Right lobe of liver (tissue), 6 donors: ENCODE data around the gene PCTP. TPM values are rescaled to one million over a fixed set of nuclear protein-coding genes. Genes with fewer than 3 reads are reported as not detected.

Experiments
- ATAC-seq, 4 donors: fragments of 200-7000 bp; cut with Tn5 transposase; one replicate each; pipeline ENCODE4 v1.9.1; 2020; ENCODE audit warnings: mild to moderate bottlenecking in 4 of 4, moderate library complexity in 4 of 4
- DNase-seq, 3 donors: peaks; one replicate each; pipeline ENCODE4 v3.0.0-alpha.2; 2020
- H3K27ac ChIP-seq, 3 donors: fragments of 200-600 bp; one replicate each; pipeline ENCODE4 v1.8.0; 2022
- H3K27me3 ChIP-seq, 2 donors: fragments of 200-600 bp; one replicate each; pipeline ENCODE4 v1.8.0; 2022
- H3K36me3 ChIP-seq, 4 donors: fragments of 200-600 bp; sonication (generic) in 1 of 4; one replicate each; pipeline versions ENCODE4 v1.5.1 to v1.8.0; 2017 to 2022; ENCODE audit warnings: control low read depth in 1 of 4
- H3K4me1 ChIP-seq, 4 donors: fragments of 200-600 bp; sonication (generic) in 1 of 4; one replicate each; pipeline versions ENCODE4 v1.5.1 to v1.8.0; 2017 to 2022; ENCODE audit warnings: control low read depth in 1 of 4
- H3K4me3 ChIP-seq, 3 donors: fragments of 200-600 bp; one replicate each; pipeline ENCODE4 v1.8.0; 2022
- H3K9me3 ChIP-seq, 4 donors: fragments of 200-600 bp; sonication (generic) in 1 of 4; one replicate each; pipeline versions ENCODE4 v1.5.1 to v1.8.0; 2017 to 2022; ENCODE audit warnings: control low read depth in 1 of 4
- CTCF ChIP-seq, 4 donors: fragments of 200-600 bp in 3 of 4; fragments of 450-650 bp in 1 of 4; IDR thresholded peaks; one replicate each; pipeline versions ENCODE4 v1.5.1 to v1.8.0; 2016 to 2022; ENCODE audit warnings: antibody characterized with exemption in 4 of 4, mild to moderate bottlenecking in 2 of 4
- POLR2A ChIP-seq: fragments of 450-650 bp; IDR thresholded peaks from one replicate; pipeline ENCODE4 v1.6.1; 2017; ENCODE audit warnings: antibody characterized with exemption, mild to moderate bottlenecking
- WGBS: methylation state at CpG from one replicate; pipeline ENCODE4 v1.1.6; 2018; ENCODE audit warnings: low coverage, low lambda C conversion rate; ENCODE audit not compliant: insufficient coverage; ENCODE audit errors: missing lambda C conversion rate; 5-methylcytosine and 5-hydroxymethylcytosine counted together
- intact Hi-C, 2 donors: fragments of 100-400 bp; cut with DNase I; formaldehyde crosslinking; loops; one replicate each; pipeline versions ENCODE4 v1.11.2 to v1.14.1; 2022
- total RNA-seq, 6 experiments: library from RNA; depleted of rRNA in 2 of 6; stranded (reverse); fragments of >200 nt in 2 of 6; fragmentation: NEBNext Ultra II Directional in 3 of 6; extraction: Animal tissue kit (Norgen Biotek cat#: 25700) in 3 of 6; gene quantifications; one replicate each; pipeline versions ENCODE4 v1.1.0 to v1.2.4, GENCODE V29; 2016 to 2023
- donor health status: DM: no; HTN: yes; CAD: no.
- donor health status: DM: no; HTN: no; CAD: no.
- donor health status: DM: no; HTN: no; CAD: no.
- donor health status: DM: no; HTN: yes; CAD: no.
- donor health status: DM: no; HTN: yes; CAD: no.

The PCTP gene
- total RNA-seq, 6 experiments from 2014 or later: 27.4 to 82.6 (median 68.1) TPM

- intact Hi-C loops: no loop called here
- 85% methylated on average over 1 of the region's 1 CpG for WGBS
- H3K27ac ChIP-seq: no peak overlapping the region
- H3K4me3 ChIP-seq: no peak overlapping the region
- H3K27me3 ChIP-seq: no peaks in the 10 kb centered on the region
- H3K36me3 ChIP-seq: no peaks in the 10 kb centered on the region
- no peaks in the 10 kb centered on the region for H3K9me3 ChIP-seq
- ATAC-seq (no peak), DNase-seq (no peak)
- no peak for TF ChIP-seq POLR2A
- no peak for TF ChIP-seq CTCF (IDR thresholded peaks at IDR 0.05)
- peaks cover 0 to 61% (median 1%) of the 10 kb centered on the region in 4 donors for H3K4me1 ChIP-seq
Observed at GRCh38 chr17:55757659-55758058, 6.8 kb downstream of the PCTP start.

GRCh38 chr17:55758171-55758570 lies 7.3 kb downstream of the PCTP start:
- H3K9me3 ChIP-seq: no peaks in the 10 kb centered on the region
- ATAC-seq (no peak), DNase-seq (no peak)
- H3K27ac ChIP-seq: no peak overlapping the region
- no peak overlapping the region for H3K4me3 ChIP-seq
- no peak for TF ChIP-seq POLR2A
- TF ChIP-seq CTCF (IDR thresholded peaks at IDR 0.05): no peak
- H3K36me3 ChIP-seq: no peaks in the 10 kb centered on the region
- peaks cover 0 to 61% (median 4%) of the 10 kb centered on the region in 4 donors for H3K4me1 ChIP-seq
- intact Hi-C loops: no loop called here
- H3K27me3 ChIP-seq: no peaks in the 10 kb centered on the region

- DNase-seq (no peak), ATAC-seq (peak in 1 of 4 donors; percentile 8)
- peak overlapping the region in 1 of 3 donors; percentile 33 for H3K27ac ChIP-seq
- no peaks in the 10 kb centered on the region for H3K36me3 ChIP-seq
- H3K27me3 ChIP-seq: no peaks in the 10 kb centered on the region
- H3K9me3 ChIP-seq: no peaks in the 10 kb centered on the region
- H3K4me1 ChIP-seq: peaks cover 0 to 73% (median 14%) of the 10 kb centered on the region in 4 donors
- WGBS: 28% methylated on average over 3 of the region's 3 CpGs
- intact Hi-C loops: no loop called here
- H3K4me3 ChIP-seq: no peak overlapping the region
- TF ChIP-seq POLR2A (no peak), CTCF (IDR thresholded peaks at IDR 0.05) (no peak)
Observed at GRCh38 chr17:55760643-55761355, 9.9 kb downstream of the PCTP start.

GRCh38 chr17:55762086-55762858 lies 11.4 kb downstream of the PCTP start:
- peak; percentile 86 to 94 (median 92) for ATAC-seq
- intact Hi-C loops: no loop called here
- TF ChIP-seq POLR2A (no peak), CTCF (IDR thresholded peaks at IDR 0.05) (no peak)
- peak in 2 of 3 donors; percentile 70 to 84 for DNase-seq
- peak overlapping the region in 2 of 3 donors; percentile 4 to 12 for H3K4me3 ChIP-seq
- H3K27ac ChIP-seq: peak overlapping the region in 2 of 3 donors; percentile 50 to 73
- H3K27me3 ChIP-seq: no peaks in the 10 kb centered on the region
- peaks cover 0 to 59% (median 14%) of the 10 kb centered on the region in 4 donors for H3K4me1 ChIP-seq
- 38% methylated on average over 6 of the region's 6 CpGs for WGBS
- no peaks in the 10 kb centered on the region for H3K9me3 ChIP-seq
- H3K36me3 ChIP-seq: no peaks in the 10 kb centered on the region
